HG02884 (cell line): Measurements from ENCODE around the gene MPRIP.

Source experiments
- ATAC-seq: cut with Tn5 transposase; IDR thresholded peaks from one replicate; pipeline ENCODE4 v1.9.1; 2021; ENCODE audit warnings: mild to moderate bottlenecking, moderate library complexity; ENCODE audit not compliant: unreplicated experiment

The MPRIP gene

DNA sequence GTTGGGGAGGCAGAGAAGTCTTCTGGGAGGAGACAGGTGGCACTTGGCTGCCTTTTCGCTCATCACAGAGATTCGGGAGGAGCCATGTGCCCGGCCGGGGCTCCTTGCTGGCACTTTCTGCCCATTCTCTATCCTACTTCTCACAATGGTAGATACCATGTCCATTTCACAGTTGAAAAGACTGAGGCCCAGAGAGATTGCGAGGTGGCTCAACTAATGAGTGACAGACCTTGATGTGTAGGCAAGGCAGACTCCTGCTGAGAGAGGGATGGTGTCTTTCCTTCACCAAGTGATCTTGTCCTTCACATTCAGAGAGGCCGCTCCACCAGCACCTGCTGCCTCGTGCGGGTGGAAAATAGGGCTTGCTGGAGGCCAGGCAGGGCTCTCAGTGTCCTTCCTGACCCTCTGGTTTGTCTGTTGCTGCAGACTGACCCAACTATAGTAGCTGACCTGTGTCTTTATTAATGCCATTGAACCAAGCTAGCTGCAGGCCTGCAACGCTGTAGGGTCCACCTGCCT, 42.1 kb downstream of the MPRIP start:
- ATAC-seq: no peak

DNA sequence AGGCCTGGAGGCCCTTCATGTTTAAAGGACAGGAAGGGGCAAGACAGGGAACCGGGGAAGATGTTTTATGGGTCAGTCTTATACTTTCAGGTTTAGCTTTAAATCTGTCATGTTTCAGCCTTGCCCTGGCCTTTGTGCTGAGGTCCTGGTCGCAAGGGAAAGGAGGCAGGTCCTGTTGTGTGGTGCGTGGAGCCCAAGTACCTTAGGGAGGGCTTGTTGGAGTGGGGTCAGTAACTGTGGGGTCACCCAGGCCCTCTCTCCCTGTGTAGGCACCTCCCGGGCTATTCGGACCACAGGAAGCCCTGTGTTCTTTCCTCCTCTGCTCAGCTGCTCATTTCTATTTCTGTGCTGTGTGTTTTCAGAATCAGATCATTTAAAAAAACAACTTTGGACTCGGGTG, 42.7 kb downstream of the MPRIP start:
- ATAC-seq: no peak

DNA sequence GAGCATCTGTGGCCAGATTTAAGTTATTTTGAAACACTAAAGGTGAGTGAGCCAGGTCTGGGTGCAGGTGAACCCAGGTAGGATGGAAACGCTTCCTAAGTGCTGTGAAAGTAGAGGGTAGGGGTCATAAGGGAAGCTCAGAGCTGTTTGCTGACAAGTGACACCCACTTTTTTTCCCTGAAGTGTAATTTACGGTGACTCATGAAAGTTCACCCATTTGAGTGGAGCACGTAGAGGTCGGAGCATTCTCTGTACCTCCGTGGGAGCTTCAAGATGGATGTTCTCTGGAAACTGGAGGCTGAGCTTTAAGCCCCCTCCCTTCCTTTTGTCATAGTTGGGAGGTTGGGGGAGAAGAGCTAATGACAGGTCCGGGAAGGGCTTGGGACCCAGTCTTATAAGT, 44.3 kb downstream of the MPRIP start:
- ATAC-seq: no peak

DNA sequence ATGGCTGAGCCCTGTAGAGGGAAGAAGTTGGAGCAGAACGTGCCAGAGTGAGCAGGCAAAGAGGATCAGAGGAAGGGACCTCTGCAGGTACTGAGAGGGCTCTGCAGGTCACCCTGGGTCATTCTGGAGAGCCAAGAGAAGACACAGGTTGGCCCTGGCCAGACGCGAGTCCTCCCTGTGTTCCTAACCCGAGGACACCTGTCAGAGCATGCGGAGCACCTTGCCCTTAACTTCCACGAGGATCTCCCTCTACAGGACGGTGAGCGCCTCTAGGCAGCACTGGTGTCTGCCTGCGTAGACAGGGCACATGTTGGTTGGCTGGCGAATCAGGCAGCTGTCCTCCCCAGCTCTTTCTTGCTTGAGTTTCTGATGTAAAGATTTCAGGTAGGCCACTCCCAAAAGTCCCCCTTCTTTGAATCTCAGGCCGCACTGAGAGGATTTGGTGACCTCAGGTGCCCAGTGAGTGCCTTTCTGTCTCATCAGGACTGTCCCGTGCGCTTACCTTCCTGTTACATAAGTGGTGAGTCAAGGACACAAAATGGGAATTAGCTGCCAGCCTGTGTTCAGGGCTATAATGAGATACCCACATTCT, 45.3 kb downstream of the MPRIP start:
- ATAC-seq: no peak

DNA sequence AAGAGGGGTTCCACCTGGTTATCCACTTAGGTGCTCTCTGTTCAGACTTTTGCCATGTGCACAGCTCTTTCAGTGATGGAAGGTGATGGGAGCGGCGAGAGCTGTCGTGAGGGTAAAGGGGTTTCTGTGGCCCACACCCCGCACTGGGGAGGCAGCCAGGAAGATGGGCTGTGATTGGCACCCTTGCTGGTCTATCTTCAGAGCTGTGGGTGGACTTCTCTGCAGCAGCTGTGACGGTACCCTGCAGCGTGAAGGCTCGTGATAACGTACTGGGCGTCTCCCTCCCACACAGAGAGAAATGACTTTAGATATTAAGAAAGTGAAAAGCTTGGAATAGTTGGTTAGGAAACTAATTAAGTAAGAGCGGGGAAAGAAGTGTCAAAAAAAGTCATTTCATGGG, 45.8 kb downstream of the MPRIP start:
- no peak for ATAC-seq

DNA sequence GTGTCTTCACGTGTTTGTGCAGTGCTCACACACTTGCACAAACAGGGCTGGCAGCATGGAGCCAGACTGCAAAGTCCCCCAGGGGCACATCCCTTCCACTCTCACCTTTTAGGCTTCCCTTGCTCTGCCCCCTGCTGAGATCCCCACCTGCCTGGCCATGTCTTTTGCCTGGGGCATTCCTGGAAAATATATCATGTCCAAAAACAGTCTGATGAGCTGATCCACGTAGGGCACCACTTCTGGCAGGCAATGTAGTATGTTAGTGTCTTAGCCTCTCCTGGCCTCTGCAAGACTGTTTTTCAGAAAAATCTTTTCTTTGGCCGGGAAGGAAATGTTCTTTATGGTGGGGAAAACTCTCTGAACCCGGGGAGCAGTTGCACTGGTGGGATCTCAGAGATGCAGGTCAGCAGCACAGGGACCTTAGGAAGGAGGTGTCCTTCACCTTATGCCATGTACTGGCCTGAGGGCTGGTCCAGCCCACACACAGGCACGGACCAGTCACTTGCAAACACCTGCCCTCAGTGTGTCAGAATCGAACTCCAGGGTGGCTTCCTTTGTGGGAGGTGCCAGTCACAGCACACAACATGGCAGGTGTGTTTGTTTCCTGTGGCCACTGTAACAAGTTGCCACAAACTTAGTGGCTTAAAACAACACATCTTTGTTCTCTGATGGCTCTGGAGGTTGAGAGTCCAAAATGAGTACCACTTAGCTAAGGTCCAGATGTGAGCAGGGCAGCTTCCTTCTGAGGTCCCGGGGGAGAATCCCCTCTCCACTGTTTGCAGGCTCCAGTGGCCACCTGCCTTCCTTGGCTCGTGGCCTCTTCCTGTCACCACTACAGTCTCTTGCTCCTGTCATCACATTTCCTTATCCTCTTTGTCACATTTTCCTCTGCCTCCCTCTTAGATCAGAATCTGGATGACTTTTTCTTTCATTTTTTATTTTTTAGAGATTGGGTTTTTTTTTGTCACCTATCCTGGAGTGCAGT, 46.6 kb downstream of the MPRIP start:
- ATAC-seq: no peak

DNA sequence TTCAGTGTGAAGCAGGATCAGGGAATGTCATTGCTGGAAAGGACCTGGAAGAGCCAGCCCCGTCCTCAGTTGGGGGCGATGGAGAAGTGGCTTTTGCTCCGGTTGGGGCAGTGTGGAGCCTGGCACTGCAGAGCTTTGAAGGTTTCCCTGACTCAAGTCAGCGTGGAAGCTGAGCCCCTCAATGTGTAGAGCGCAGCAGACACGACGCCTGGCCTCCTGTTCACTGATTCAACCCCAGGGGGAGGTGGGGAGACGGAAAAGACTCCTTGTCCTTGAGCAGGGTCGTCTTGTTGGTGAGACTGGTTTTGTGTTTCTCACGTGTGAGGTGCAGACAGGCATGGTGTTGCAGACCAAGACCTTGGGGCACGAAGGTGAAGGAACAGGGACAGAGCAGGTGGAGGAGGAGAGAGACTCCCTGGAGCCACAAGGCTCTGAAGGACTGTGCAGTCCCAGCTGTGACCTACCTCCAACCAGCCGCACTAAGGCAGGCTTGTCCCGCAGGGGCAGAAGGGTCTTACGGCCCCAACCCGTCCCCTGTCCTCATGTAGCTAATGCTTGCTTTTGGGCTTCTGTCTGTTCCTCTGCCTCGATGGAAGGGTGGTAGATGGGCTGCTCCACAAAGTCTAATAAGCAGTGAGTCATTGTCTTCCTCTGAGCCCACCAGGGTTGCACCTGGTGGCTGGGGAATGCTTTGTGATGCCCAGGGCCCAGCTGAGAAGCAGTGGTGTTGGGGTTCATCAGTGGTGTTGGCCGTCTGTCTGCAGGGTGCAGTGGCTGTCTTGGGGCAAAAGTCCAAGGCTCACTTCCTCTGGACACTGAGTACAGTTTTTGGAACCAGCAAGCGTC, 47.8 kb downstream of the MPRIP start:
- no peak for ATAC-seq

DNA sequence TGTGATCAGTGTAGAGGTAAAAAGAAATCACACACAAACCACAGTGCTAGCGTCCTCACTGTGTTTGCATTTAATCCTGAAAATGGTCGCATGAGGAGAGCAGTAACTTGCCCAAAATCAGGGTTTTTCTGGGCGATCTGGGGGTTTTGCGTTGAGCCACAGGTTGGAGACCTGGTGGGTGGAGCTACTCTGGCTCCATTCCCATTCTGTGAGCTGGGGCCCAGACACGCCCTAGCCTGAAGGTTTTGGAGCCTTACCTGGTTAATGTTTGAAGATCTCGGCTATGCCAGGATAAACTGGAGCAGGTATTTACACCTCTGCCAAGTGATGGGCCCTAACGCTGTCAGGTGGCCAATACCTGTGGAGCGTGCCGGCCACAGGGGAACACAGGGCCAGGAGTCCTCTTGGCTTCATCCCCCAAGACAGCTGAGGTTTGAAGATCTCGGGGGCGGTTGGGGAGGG, 48.4 kb downstream of the MPRIP start:
- ATAC-seq: no peak

DNA sequence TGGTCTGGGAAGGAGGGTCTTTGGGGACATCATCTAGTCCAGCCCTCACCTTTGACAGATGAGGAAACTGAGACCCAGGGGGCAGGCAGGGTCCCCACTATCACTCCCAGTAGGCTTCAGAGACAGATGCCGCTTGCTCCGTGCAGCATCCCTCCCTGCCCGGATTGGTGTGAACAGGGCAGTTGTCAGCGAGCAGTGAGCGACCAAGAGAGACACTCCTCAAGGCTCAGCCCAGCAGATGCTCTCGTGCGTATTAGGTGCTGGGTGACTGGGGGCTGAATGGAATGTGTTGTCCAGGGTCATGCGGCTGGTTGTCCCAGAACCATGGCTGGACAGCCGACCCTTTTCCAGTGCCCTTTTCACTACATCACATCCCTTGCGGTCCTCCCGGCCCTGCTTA, 49.0 kb downstream of the MPRIP start:
- no peak for ATAC-seq

DNA sequence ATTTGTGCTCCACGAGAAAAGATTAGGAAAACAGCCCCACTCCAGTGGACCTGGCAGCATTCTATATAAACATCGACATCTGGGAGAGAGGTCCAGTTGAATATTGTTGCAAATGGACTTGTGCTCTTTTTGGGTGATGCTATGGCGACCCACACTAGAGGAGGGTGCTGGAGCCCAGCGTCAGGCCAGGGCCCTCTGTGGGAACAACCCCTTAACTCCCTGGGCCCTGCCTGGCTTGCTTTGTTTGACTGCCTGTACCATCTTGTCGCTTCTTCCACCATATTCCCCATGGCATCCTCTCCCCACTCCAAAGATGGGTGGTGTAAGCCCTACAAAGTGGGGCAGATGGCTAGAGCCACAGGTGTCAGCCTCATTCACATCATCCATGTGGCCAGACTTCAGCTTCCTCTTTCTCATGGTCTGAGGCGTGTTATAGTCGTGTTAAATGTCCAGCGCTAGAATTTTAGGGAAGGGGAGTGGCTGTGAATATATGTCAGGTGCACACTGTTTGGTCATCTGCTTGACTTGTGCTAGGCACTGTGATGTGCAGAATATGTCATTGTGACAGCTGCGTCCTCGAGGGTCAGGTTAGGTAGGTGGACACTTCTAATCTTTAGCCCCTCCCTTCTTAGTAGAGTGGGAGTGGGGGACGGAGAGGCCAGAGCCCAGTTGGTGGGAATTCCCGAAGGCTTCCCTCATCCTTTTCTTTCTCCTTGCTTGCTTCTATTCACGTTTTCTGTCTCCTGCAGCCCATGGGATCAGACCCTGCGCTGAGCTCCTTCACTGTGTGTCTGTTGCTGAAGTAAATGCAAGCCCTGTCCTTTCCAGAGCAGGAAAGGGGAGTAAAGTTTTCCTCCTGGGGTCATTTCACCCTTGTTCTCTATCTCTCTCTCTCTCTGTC, 49.8 kb downstream of the MPRIP start:
- ATAC-seq: no peak

DNA sequence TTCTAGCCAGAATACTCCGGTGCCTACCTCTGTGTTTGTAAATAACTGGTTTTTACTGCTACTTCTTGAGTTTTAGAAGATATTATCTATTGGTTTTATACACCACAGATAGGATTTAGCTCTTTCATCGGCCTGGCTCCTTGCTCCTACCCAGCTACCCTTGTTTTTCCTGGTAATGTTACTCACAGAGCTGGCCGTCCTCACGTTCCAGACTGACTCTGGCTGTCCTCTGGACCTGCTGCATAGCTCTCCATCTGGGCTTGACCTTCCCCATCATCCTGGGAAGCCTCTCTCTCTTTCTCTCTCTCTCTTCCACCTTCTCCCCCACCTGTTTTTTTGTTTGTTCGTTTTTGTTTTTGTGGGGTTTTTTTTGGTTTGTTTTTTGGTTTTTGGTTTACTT, 51.5 kb downstream of the MPRIP start:
- no peak for ATAC-seq

DNA sequence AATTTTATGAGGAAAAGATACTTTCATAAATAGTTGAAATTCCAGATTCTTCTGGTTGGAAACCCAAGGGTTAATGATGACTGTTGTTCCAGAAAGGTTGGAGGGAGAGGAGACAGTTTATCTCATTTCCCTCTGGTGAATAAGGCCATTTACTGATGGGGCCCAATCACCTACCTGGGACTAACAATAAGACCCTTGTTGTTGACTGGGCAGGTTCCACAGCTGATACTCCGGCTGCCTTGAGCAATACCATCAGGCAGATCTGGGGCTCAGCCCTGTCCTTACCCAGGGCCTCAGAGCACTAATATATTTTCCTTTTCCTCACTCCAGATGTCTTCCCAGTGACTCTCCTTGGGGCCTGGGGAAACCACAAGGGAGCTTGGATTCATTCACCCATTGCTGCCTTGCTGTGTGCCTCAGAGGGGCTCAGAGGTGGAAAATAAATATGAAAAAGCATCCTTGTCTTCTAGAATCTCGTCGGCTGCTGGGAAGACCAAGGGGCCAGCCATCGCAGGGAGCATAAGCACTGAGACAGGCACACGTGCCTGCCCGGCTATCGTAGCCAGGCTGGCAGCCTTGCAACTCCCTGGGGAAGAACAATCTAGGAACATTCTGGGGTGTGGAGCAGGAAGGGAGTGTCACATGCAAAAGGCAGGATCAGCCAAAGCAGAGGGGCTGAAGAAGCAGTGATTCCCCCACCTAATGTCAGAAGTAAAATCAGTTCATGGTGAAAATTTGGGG, 54.4 kb downstream of the MPRIP start:
- ATAC-seq: no peak

DNA sequence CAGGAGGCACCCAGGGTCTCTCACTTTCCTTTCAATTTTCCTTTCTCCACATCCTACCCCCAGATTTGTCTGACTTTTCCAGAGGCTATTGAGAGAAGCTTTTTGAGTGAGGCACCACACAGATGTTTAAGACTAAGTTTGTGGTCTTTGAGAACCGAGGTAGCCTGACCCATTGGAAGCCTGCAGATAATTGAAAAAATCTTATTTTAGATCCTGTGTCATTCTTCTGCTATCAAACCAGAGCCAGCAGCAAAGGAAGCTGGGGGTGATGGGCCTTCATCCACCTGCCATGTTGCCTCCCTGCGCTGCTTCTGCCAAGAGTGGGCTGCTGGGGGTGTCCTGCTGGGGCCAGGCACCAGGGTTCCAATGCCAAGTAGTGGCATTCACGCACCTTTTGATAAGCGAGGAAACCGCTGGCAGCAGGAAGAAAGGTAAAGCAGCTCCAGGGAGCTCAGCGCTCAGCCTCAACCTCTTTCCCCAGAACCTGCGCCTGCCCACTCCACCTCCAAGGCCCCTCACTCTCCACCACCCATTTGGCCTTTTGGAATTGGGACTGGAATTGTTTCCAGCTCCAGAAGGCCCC, 55.6 kb downstream of the MPRIP start:
- no peak for ATAC-seq

DNA sequence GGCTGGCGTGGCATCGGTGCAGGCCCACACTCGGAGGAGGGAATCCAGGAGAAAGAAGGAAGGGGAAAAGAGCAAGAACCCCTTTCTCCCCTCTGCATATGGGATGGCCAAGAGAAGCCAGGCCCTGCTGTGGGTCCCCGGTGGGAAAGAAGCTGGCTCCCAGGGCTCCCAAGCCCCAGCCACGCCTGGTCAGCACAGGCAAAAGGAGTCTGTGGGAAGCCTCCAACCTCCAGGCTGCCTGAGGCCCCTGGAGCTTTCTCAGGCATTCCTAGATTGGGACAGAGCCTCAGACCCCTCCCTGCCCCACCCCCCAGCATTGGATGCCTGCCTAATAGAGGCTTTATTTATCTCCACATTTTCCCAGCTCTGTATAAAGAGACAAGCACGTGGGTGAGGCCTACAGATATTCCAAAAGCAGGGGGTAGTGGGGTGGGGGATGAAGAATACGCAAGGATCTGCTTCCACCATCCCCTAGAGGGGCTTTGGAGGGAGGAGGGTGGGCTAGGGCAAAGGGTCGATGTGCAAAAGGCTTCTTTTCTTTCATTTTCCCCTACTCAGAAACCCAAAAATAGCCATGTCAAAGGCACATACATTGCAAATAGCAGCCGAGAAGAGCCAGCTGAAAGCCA, 56.4 kb downstream of the MPRIP start:
- no peak for ATAC-seq

DNA sequence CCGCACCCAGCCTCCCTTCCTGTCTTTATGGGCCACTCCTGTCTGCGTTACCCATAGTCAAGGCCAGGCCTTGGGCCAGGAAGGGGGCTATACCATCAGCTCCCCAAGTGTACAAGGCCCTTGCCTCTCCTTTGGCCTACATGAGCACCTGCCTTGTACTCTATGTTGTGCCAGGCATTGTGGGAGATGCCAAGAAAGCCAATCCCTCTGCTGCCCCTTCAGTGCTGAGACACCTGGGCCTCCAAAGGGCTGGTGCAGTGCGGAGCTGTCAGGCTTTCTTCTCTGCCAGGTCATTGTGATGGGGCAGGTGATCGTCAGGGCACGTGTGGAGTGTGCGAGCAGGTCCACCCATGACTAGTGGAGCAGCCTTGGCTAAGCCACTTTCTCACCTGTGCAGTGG, 59.9 kb downstream of the MPRIP start:
- ATAC-seq: no peak

DNA sequence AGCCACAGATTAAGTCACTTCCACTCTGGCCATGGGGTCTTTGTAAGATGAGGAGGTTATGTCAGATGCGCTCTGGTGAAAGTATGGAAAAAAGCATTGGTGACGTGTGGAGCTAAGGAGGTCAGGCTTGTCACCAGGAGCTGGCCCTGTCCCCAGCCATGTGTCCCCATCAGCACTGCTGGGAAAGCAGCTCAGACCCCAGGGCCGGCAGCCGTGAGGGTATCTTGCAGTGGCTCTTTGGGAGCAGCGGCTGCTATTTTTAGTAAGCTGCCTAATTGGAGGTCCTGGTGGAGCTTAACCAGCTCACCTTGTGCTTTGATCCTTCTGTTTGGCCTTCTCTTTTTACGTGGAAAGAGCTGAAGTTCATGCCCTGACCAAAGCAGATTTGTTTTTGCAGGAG, 60.9 kb downstream of the MPRIP start:
- no peak for ATAC-seq

DNA sequence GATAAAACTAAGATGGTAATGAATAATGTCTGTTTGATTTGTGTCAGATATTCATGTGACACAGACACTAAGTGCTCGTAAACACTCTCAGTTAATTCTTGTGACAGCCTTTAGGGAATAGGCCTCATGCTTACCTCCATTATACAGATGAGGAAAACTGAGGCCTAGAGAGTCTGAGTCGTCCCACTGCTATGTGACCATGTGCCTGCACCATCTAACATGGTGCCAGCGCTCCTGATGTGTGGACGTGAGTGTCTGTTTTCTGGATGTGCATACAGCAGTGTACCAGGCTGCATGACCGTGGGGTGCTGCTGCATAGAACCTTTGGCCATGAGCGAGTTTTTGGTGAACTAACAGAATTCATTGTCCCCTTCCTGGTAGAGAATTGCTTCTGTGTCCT, 61.8 kb downstream of the MPRIP start:
- no peak for ATAC-seq

DNA sequence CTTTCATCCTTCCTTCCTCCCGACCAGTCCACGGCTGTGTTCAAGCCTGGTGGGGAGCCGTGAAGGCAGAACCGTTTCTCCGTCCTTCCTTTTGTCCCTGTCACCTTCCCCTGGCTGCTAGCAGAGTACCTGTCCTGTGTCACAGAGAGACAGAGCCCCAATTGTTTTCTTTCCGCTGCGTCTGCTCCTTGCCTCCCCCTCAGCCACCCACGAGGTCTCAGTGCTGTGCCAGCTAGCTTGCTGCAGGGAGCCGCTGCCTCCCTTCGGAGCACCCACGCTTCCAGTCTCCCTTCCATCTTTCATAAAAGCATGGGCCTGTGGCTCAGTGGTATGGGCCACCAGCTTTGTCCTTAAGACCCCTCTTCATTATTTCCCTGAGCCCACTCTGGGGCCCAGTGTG, 62.2 kb downstream of the MPRIP start:
- no peak for ATAC-seq

DNA sequence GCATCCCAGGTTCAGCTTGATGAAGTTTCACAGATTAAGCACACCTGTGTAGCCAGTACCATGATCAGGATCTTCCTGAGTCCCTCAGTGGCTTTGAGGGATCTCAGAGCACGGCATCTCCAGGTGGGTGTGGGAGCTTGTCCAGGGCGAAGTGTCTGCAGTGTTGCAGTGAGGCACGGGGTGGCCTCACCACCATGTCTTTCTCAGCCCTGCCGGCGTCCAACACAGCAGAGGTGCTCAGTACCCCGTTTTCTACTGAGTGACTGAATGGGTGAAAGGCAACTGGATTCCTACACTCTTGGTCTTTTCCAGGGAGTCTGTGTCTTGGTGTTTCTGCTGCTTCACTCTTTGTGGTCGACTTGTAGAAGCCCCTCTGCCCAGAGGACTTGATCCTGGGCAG, 63.7 kb downstream of the MPRIP start:
- ATAC-seq: no peak
